WTC11 (cell line): Measurements from ENCODE around the gene ALG5.

Source experiments
- CTCF ChIP-seq: fragments of 200-600 bp; IDR thresholded peaks from 2 replicates; pipeline ENCODE4 v1.8.0; 2022; ENCODE audit warnings: antibody characterized with exemption
- JUN ChIP-seq: sonication (generic); formaldehyde crosslinking; IDR thresholded peaks from 2 replicates; pipeline ENCODE4 v1.8.0; 2023; ENCODE audit warnings: mild to moderate bottlenecking, missing genetic modification reagents
- RELA ChIP-seq: sonication (generic); formaldehyde crosslinking; IDR thresholded peaks from 2 replicates; pipeline ENCODE4 v1.8.1; 2022; ENCODE audit warnings: missing genetic modification reagents, mild to moderate bottlenecking, borderline replicate concordance
- RORB ChIP-seq: fragments of 250-450 bp; sonication (Bioruptor Pico); IDR thresholded peaks from 2 replicates; pipeline ENCODE4 v1.9.0; 2021; ENCODE audit warnings: mild to moderate bottlenecking
- SP1 ChIP-seq: sonication (generic); formaldehyde crosslinking; conservative IDR thresholded peaks from 2 replicates; pipeline ENCODE4 v1.8.1; 2022; ENCODE audit warnings: missing genetic modification reagents
- TEAD4 ChIP-seq: sonication (generic); formaldehyde crosslinking; IDR thresholded peaks from 2 replicates; pipeline ENCODE4 v1.8.0; 2022; ENCODE audit warnings: mild to moderate bottlenecking, missing genetic modification reagents
- ZNF317 ChIP-seq: sonication (generic); formaldehyde crosslinking; IDR thresholded peaks from 2 replicates; pipeline ENCODE4 v1.8.1; 2023; ENCODE audit warnings: low read depth, mild to moderate bottlenecking, moderate library complexity, missing genetic modification reagents, borderline replicate concordance
- TF ChIP-seq, protein P1 (sequence below): sonication (generic); formaldehyde crosslinking; IDR thresholded peaks from 2 replicates; pipeline ENCODE4 v1.8.0; 2022; ENCODE audit warnings: mild to moderate bottlenecking, missing genetic modification reagents
- TF ChIP-seq, protein P2 (sequence below): sonication (generic); formaldehyde crosslinking; IDR thresholded peaks from 2 replicates; pipeline ENCODE4 v1.8.0; 2022; ENCODE audit warnings: mild to moderate bottlenecking, missing genetic modification reagents

DNA sequence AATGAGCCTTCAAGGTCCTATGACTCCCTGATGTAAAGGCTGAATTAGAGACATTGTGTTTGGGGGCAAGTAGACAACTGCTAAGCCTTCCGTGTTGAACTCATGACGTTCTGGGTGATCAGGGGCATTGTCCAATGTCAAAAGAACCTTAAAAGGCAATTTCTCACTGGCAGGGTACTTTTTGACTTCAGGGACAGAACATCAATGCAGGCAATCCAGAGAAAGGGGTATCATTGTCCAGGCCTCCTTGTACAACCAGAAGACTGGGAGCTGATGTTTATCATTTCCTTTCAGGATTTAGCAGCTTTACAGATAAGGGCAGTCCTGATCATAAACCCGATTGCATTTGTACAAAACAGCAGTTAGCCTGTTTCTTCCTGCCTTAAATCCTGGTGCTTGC, 54.1 kb downstream of the ALG5 start:
- no peak for TF ChIP-seq RORB (CRISPR knock-in tag)
- no peak for TF ChIP-seq CTCF
- TF ChIP-seq, protein P1, sequence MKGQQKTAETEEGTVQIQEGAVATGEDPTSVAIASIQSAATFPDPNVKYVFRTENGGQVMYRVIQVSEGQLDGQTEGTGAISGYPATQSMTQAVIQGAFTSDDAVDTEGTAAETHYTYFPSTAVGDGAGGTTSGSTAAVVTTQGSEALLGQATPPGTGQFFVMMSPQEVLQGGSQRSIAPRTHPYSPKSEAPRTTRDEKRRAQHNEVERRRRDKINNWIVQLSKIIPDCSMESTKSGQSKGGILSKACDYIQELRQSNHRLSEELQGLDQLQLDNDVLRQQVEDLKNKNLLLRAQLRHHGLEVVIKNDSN (CRISPR knock-in tag), result no peak
- no peak for TF ChIP-seq SP1 (CRISPR knock-in tag)
- no peak for TF ChIP-seq JUN
- TF ChIP-seq, protein P2, sequence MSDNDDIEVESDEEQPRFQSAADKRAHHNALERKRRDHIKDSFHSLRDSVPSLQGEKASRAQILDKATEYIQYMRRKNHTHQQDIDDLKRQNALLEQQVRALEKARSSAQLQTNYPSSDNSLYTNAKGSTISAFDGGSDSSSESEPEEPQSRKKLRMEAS, result no peak
- TF ChIP-seq TEAD4 (CRISPR knock-in tag), result no peak
- no peak for TF ChIP-seq RELA (CRISPR knock-in tag)
- TF ChIP-seq ZNF317 (CRISPR knock-in tag), result no peak
